HCT116 (cell line): ENCODE results near the gene TTC23. TPM values are rescaled to one million over a fixed set of nuclear protein-coding genes. Genes with fewer than 3 reads are reported as not detected.

Experiments
- ATAC-seq: fragments of 200-7000 bp; cut with Tn5 transposase; 2 replicates; pipeline ENCODE4 v1.9.1; 2020; ENCODE audit warnings: mild to moderate bottlenecking, moderate library complexity
- BruUV-seq: library from RNA; stranded (reverse); fragments of 400-500 nt; replicated peaks from 2 replicates; lab custom pipeline; 2021; lab: Mats Ljungman, UMichigan
- CTCF ChIA-PET: fragments of 300-600 bp; sonication (Branson Sonifier 250); formaldehyde crosslinking; loops from one replicate; lab custom pipeline; 2021; ENCODE audit warnings: antibody characterized with exemption; lab: Charles Lee
- POLR2A ChIA-PET: fragments of 300-600, 350-600 bp; sonication (Branson Sonifier 250); formaldehyde crosslinking; loops from one replicate; lab custom pipeline; 2021; ENCODE audit warnings: antibody characterized with exemption; lab: Charles Lee
- RAD21 ChIA-PET, 2 experiments: fragments of 300-600 bp; sonication (Branson Sonifier 250); formaldehyde crosslinking; loops; one replicate each; lab custom pipeline; 2023; ENCODE audit warnings: low total read pairs in 2 of 2; ENCODE audit not compliant: uncharacterized antibody in 2 of 2, unreplicated experiment in 2 of 2, low non-redundant PET in 1 of 2; lab: Charles Lee
- DNase-seq: peaks from one replicate; pipeline ENCODE4 v3.0.0-alpha.2; 2010; ENCODE audit warnings: low read depth, low spot score
- H2AFZ ChIP-seq: fragments of 200-600 bp; shearing (Covaris generic), sonication (generic); 2 replicates; pipeline ENCODE4 v1.6.1; 2017; ENCODE audit warnings: low read depth, mixed run types, mixed read lengths, antibody characterized with exemption, low read length; ENCODE audit not compliant: poor library complexity, severe bottlenecking
- H3K27ac ChIP-seq: 2 replicates; pipeline ENCODE4 v1.5.1; 2012; ENCODE audit warnings: low read depth, low read length
- H3K27me3 ChIP-seq: fragments of 200-600 bp; sonication (generic); 2 replicates; pipeline ENCODE4 v1.6.1; 2016; ENCODE audit warnings: mixed run types, low read length, mixed read lengths; ENCODE audit not compliant: insufficient read depth
- H3K36me3 ChIP-seq, 2 experiments: fragments of 200-500 bp in 1 of 2; fragments of 200-600 bp in 1 of 2; sonication (Bioruptor generic) in 1 of 2; sonication (generic) in 1 of 2; 2 replicates each; pipeline versions ENCODE4 v1.5.1 to v1.6.1; 2014 to 2016; ENCODE audit warnings: low read length in 2 of 2, inconsistent platforms in 1 of 2, mixed read lengths in 1 of 2, mixed run types in 1 of 2; ENCODE audit not compliant: insufficient read depth in 2 of 2, control insufficient read depth in 1 of 2
- H3K4me1 ChIP-seq, 2 experiments: fragments of 200-600 bp in 1 of 2; sonication (generic) in 1 of 2; 2 replicates each; pipeline versions ENCODE4 v1.5.1 to v1.6.1; 2012 to 2017; ENCODE audit warnings: low read length in 2 of 2, inconsistent platforms in 1 of 2, mild to moderate bottlenecking in 1 of 2, mixed read lengths in 1 of 2, mixed run types in 1 of 2, moderate library complexity in 1 of 2; ENCODE audit not compliant: insufficient read depth in 2 of 2, control insufficient read depth in 1 of 2
- H3K4me2 ChIP-seq: fragments of 200-600 bp; sonication (generic); 2 replicates; pipeline ENCODE4 v1.6.1; 2017; ENCODE audit warnings: mixed run types, low read length, mixed read lengths
- H3K4me3 ChIP-seq, 2 experiments: fragments of 200-600 bp in 1 of 2; sonication (generic) in 1 of 2; replicated peaks in 1 of 2; 2 replicates each; pipeline ENCODE4 v1.5.1; 2011 to 2016; ENCODE audit warnings: low read length in 2 of 2, control low read depth in 1 of 2, low read depth in 1 of 2, mild to moderate bottlenecking in 1 of 2, mixed read lengths in 1 of 2, mixed run types in 1 of 2
- H3K79me2 ChIP-seq: fragments of 200-600 bp; sonication (generic); 2 replicates; pipeline ENCODE4 v1.6.1; 2017; ENCODE audit warnings: mild to moderate bottlenecking, mixed run types, low read length, moderate library complexity, mixed read lengths; ENCODE audit not compliant: insufficient read depth
- H3K9ac ChIP-seq: fragments of 200-600 bp; sonication (generic); 2 replicates; pipeline ENCODE4 v1.6.1; 2016; ENCODE audit warnings: low read length, mixed read lengths
- H3K9me2 ChIP-seq: fragments of 200-600 bp; sonication (generic), shearing (Covaris generic); 2 replicates; pipeline ENCODE4 v1.6.1; 2017; ENCODE audit warnings: mixed run types, mild to moderate bottlenecking, moderate library complexity; ENCODE audit not compliant: insufficient read depth
- H3K9me3 ChIP-seq, 2 experiments: fragments of 200-500 bp in 1 of 2; fragments of 200-600 bp in 1 of 2; sonication (Bioruptor generic) in 1 of 2; sonication (generic) in 1 of 2; 2 replicates each; pipeline ENCODE4 v1.6.1; 2014 to 2017; ENCODE audit warnings: low read length in 2 of 2, mixed read lengths in 2 of 2, inconsistent platforms in 1 of 2, low read depth in 1 of 2, mild to moderate bottlenecking in 1 of 2, mixed run types in 1 of 2, moderate library complexity in 1 of 2; ENCODE audit not compliant: control insufficient read depth in 1 of 2, insufficient read depth in 1 of 2
- H4K20me1 ChIP-seq: fragments of 200-600 bp; sonication (generic), shearing (Covaris generic); 2 replicates; pipeline ENCODE4 v1.6.1; 2017; ENCODE audit warnings: mixed run types, mild to moderate bottlenecking, moderate library complexity; ENCODE audit not compliant: insufficient read depth
- CBX3 ChIP-seq: IDR thresholded peaks from 2 replicates; pipeline ENCODE4 v1.6.1; 2012; ENCODE audit warnings: low read depth
- EGR1 ChIP-seq: IDR thresholded peaks from 2 replicates; pipeline ENCODE4 v1.6.1; 2012; ENCODE audit warnings: low read depth
- ELF1 ChIP-seq: IDR thresholded peaks from 2 replicates; pipeline ENCODE4 v1.6.1; 2012; ENCODE audit warnings: low read depth, borderline replicate concordance
- JUND ChIP-seq: IDR thresholded peaks from 2 replicates; pipeline ENCODE4 v1.6.1; 2012
- POLR2AphosphoS5 ChIP-seq: IDR thresholded peaks from 2 replicates; pipeline ENCODE4 v1.6.1; 2011; ENCODE audit warnings: mild to moderate bottlenecking, low read depth, low read length, moderate library complexity
- REST ChIP-seq: IDR thresholded peaks from 2 replicates; pipeline ENCODE4 v1.6.1; 2012; ENCODE audit warnings: low read depth
- SIN3A ChIP-seq: IDR thresholded peaks from 2 replicates; pipeline ENCODE4 v1.6.1; 2012; ENCODE audit warnings: low read depth
- SRF ChIP-seq: IDR thresholded peaks from 2 replicates; pipeline ENCODE4 v1.6.1; 2012; ENCODE audit warnings: low read depth
- YY1 ChIP-seq: IDR thresholded peaks from 2 replicates; pipeline ENCODE4 v1.6.1; 2011; ENCODE audit warnings: low read length, low read depth, moderate library complexity, mild to moderate bottlenecking; ENCODE audit not compliant: insufficient replicate concordance; ENCODE audit errors: extremely low read depth
- ZNF274 ChIP-seq: fragments of 200-500 bp; sonication (Bioruptor generic); IDR thresholded peaks from 2 replicates; pipeline ENCODE4 v1.6.1; 2014; ENCODE audit warnings: mild to moderate bottlenecking, low read depth, low read length, inconsistent platforms
- intact Hi-C: fragments of 100-400 bp; cut with micrococcal nuclease; formaldehyde crosslinking; loops from 2 replicates; pipeline ENCODE4 v1.10.0; 2022
- total RNA-seq: library from RNA; stranded (reverse); gene quantifications from one replicate; pipeline ENCODE4 v1.2.1, GENCODE V29; 2021; ENCODE audit not compliant: unreplicated experiment
- TF ChIP-seq, protein P1 (sequence below): IDR thresholded peaks from 2 replicates; pipeline ENCODE4 v1.6.1; 2012
- TF ChIP-seq, protein P2 (sequence below): IDR thresholded peaks from 2 replicates; pipeline ENCODE4 v1.6.1; 2011; ENCODE audit warnings: mild to moderate bottlenecking, low read length, moderate library complexity; ENCODE audit not compliant: insufficient replicate concordance; ENCODE audit errors: extremely low read depth

TTC23 gene
- total RNA-seq, 1 experiment from 2014 or later = 10.2 TPM

DNA sequence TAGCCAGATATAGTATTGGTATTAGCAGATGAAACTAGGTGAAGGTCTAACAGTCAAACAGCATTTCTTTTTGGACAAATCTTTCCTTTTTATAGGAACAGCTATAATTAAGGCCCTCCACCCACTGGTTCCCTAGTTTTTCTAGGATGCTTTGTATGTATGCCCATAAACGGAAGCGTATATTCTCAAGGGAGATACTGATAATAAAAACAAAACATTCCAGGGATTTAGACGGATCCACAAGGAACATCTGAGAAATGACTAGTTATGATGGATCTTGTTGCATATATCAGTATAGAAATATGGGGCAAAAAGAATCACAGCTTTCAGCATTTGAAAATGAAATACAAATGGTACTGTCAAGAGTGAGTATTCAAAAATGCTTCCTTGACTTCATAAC is 24.4 kb upstream of the TTC23 start:
- ChIA-PET POLR2A (interaction anchor here (1.3 kb wide), 1 partner anchor 460 kb away, joined by 4 read pairs; the partner anchor contains the start of gene LYSMD4), RAD21 (interaction anchor here in 1 of 2 experiments (1.5 kb wide), 1 partner anchor 430 kb away, joined by 8 read pairs; no protein-coding TSS in a partner anchor), CTCF (interaction anchor here (1.1 to 6.2 kb wide), 9 partner anchors 8 to 687 kb away, joined by 3 to 88 read pairs (median 7); no protein-coding TSS in a partner anchor)
- Histone ChIP-seq H3K9me2 (no peaks in the 10 kb centered on the region), H3K79me2 (no peaks in the 10 kb centered on the region), H3K36me3 (no peaks in the 10 kb centered on the region), H3K27ac (no peak overlapping the region), H3K9me3 (no peaks in the 10 kb centered on the region), H3K4me3 (no peak overlapping the region), H2AFZ (no peak overlapping the region), H3K4me1 (no peaks in the 10 kb centered on the region), H4K20me1 (no peaks in the 10 kb centered on the region), H3K4me2 (no peak overlapping the region), H3K27me3 (no peaks in the 10 kb centered on the region), H3K9ac (no peak overlapping the region)
- TF ChIP-seq, protein P1, sequence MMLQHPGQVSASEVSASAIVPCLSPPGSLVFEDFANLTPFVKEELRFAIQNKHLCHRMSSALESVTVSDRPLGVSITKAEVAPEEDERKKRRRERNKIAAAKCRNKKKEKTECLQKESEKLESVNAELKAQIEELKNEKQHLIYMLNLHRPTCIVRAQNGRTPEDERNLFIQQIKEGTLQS = no peak
- BruUV-seq = no TSS peak
- ATAC-seq (no peak), DNase-seq (no peak)
- intact Hi-C loops = loop anchor here (1.0 to 5.0 kb wide), 5 partner anchors 430 to 1064 kb away; no protein-coding TSS in a partner anchor

DNA sequence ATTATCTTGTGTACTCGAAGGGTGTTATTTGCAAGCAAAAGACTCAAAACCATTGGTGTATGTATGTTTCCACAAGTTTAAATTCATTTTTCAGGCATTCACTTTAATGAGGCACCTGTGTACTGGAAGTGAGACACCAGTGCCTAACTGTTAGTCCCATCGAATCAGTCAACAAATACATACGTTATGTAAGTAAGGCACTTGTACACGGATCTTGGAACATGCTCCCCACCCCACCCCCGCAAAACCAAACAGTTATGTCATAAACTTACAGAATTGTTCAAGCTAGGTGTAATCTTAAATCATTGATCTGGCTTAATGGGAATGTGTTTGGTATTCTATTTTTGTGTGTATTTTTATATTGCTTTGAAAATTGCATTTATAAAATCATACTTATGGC is 19.1 kb upstream of the TTC23 start:
- ChIA-PET CTCF (interaction anchor here (1.1 to 1.4 kb wide), 2 partner anchors 436 kb away, joined by 4 to 5 read pairs; no protein-coding TSS in a partner anchor), POLR2A (no interaction called here), RAD21 (no interaction called here)
- Histone ChIP-seq H3K36me3 (no peaks in the 10 kb centered on the region), H4K20me1 (no peaks in the 10 kb centered on the region), H3K79me2 (no peaks in the 10 kb centered on the region), H3K9me2 (no peaks in the 10 kb centered on the region), H3K4me2 (no peak overlapping the region), H2AFZ (no peak overlapping the region), H3K4me1 (no peaks in the 10 kb centered on the region), H3K9me3 (no peaks in the 10 kb centered on the region), H3K27ac (no peak overlapping the region), H3K4me3 (no peak overlapping the region), H3K27me3 (no peaks in the 10 kb centered on the region), H3K9ac (no peak overlapping the region)
- DNase-seq (no peak), ATAC-seq (no peak)
- BruUV-seq = no TSS peak
- intact Hi-C loops = no loop called here
- TF ChIP-seq REST (no peak), ZNF274 (no peak), JUND (no peak), YY1 (no peak), EGR1 (no peak), CBX3 (no peak), POLR2AphosphoS5 (no peak), ELF1 (no peak), SIN3A (no peak), SRF (no peak)
- TF ChIP-seq, protein P2, sequence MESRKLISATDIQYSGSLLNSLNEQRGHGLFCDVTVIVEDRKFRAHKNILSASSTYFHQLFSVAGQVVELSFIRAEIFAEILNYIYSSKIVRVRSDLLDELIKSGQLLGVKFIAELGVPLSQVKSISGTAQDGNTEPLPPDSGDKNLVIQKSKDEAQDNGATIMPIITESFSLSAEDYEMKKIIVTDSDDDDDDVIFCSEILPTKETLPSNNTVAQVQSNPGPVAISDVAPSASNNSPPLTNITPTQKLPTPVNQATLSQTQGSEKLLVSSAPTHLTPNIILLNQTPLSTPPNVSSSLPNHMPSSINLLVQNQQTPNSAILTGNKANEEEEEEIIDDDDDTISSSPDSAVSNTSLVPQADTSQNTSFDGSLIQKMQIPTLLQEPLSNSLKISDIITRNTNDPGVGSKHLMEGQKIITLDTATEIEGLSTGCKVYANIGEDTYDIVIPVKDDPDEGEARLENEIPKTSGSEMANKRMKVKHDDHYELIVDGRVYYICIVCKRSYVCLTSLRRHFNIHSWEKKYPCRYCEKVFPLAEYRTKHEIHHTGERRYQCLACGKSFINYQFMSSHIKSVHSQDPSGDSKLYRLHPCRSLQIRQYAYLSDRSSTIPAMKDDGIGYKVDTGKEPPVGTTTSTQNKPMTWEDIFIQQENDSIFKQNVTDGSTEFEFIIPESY = no peak
- TF ChIP-seq, protein P1 = no peak
